PC-9 (cell line): ENCODE data around the gene C2CD2.

ENCODE experiments used
- CTCF ChIP-seq: fragments of 200-600 bp; sonication (generic); conservative IDR thresholded peaks from 2 replicates; pipeline ENCODE4 v1.6.1; 2017; ENCODE audit warnings: mixed run types, antibody characterized with exemption, mild to moderate bottlenecking, moderate library complexity
- EZH2 ChIP-seq: fragments of 200-600 bp; sonication (generic); IDR thresholded peaks from 2 replicates; pipeline ENCODE4 v1.8.0; 2017; ENCODE audit warnings: antibody characterized with exemption, low read depth

- TF ChIP-seq CTCF (no peak), EZH2 (no peak)
These were observed 80.8 kb downstream of the C2CD2 start for GRCh38 chr21:41873005-41873404.
